ENCODE measurements around the gene VEGFD. TPM values are rescaled to one million over a fixed set of nuclear protein-coding genes. Genes with fewer than 3 reads are reported as not detected.

The VEGFD gene
- total and polyA plus RNA-seq, 4 donors = 6.1 to 31.5 (median 12.8) TPM

- peaks cover 0 to 5% (median 0%) of the 10 kb centered on the region in 4 donors for H3K36me3 ChIP-seq (ENCODE audit: control insufficient read depth in 4 of 4, insufficient read depth in 4 of 4, low read length in 4 of 4)
- TF ChIP-seq CTCF (IDR thresholded peaks at IDR 0.05; ENCODE audit: control extremely low read depth, extremely low read depth) = no peak
- no peak overlapping the region for H3K4me3 ChIP-seq
- peak overlapping the region in 1 of 2 donors; percentile 11 for H3K9ac ChIP-seq (ENCODE audit: insufficient read depth in 1 of 2, low read length in 2 of 2)
- DNase-seq (peak in 2 of 3 donors; percentile 26 to 41), ATAC-seq (ENCODE audit: insufficient read depth, low FRiP score) (no peak)
- H3K27ac ChIP-seq (ENCODE audit: low read depth in 1 of 2, low read length in 1 of 2) = no peak overlapping the region
- H3K4me1 ChIP-seq (ENCODE audit: control insufficient read depth in 5 of 5, insufficient read depth in 5 of 5, low read length in 5 of 5) = no peaks in the 10 kb centered on the region
- H3K9me3 ChIP-seq (ENCODE audit: control insufficient read depth in 4 of 4, insufficient read depth in 3 of 4, low read length in 3 of 4) = no peaks in the 10 kb centered on the region
- H3K27me3 ChIP-seq (ENCODE audit: control insufficient read depth in 3 of 3, insufficient read depth in 3 of 3, low read length in 2 of 3) = peaks cover 0 to 27% (median 18%) of the 10 kb centered on the region in 3 donors
- WGBS, 2 donors = 64 to 73% methylated on average over 7 to 8 of the region's 8 CpGs
Measured at GRCh38 chrX:15350329-15350996, 33.8 kb downstream of the VEGFD start.

- H3K4me1 ChIP-seq (ENCODE audit: control insufficient read depth in 5 of 5, insufficient read depth in 5 of 5, low read length in 5 of 5) = peaks cover 0 to 5% (median 0%) of the 10 kb centered on the region in 5 donors
- peaks cover 0 to 20% (median 16%) of the 10 kb centered on the region in 3 donors for H3K27me3 ChIP-seq (ENCODE audit: control insufficient read depth in 3 of 3, insufficient read depth in 3 of 3, low read length in 2 of 3)
- H3K36me3 ChIP-seq (ENCODE audit: control insufficient read depth in 4 of 4, insufficient read depth in 4 of 4, low read length in 4 of 4) = peaks cover 0 to 5% (median 0%) of the 10 kb centered on the region in 4 donors
- no peak overlapping the region for H3K9ac ChIP-seq (ENCODE audit: insufficient read depth in 1 of 2, low read length in 2 of 2)
- H3K9me3 ChIP-seq (ENCODE audit: control insufficient read depth in 4 of 4, insufficient read depth in 3 of 4, low read length in 3 of 4) = no peaks in the 10 kb centered on the region
- no peak overlapping the region for H3K4me3 ChIP-seq
- H3K27ac ChIP-seq (ENCODE audit: low read depth in 1 of 2, low read length in 1 of 2) = no peak overlapping the region
- DNase-seq = peak; percentile 64 to 90 (median 88)
- peak; percentile 20 for TF ChIP-seq CTCF (IDR thresholded peaks at IDR 0.05; ENCODE audit: control extremely low read depth, extremely low read depth)
- 24 to 26% methylated on average over 2 of the region's 2 CpGs for WGBS, 2 donors
- ATAC-seq (ENCODE audit: insufficient read depth, low FRiP score) = peak; percentile 31
Measured at GRCh38 chrX:15349046-15349445, 35.2 kb downstream of the VEGFD start.

GRCh38 chrX:15345976-15346375, 38.2 kb downstream of the VEGFD start:
- peaks cover 0 to 5% (median 0%) of the 10 kb centered on the region in 4 donors for H3K36me3 ChIP-seq (ENCODE audit: control insufficient read depth in 4 of 4, insufficient read depth in 4 of 4, low read length in 4 of 4)
- no peak for TF ChIP-seq CTCF (IDR thresholded peaks at IDR 0.05; ENCODE audit: control extremely low read depth, extremely low read depth)
- peaks cover 0 to 15% (median 0%) of the 10 kb centered on the region in 5 donors for H3K4me1 ChIP-seq (ENCODE audit: control insufficient read depth in 5 of 5, insufficient read depth in 5 of 5, low read length in 5 of 5)
- H3K9me3 ChIP-seq (ENCODE audit: control insufficient read depth in 4 of 4, insufficient read depth in 3 of 4, low read length in 3 of 4) = no peaks in the 10 kb centered on the region
- DNase-seq = no peak
- ATAC-seq (ENCODE audit: insufficient read depth, low FRiP score) = no peak
- 74 to 93% methylated on average over 3 of the region's 3 CpGs for WGBS, 2 donors
- no peak overlapping the region for H3K4me3 ChIP-seq
- peaks cover 0 to 28% (median 26%) of the 10 kb centered on the region in 3 donors for H3K27me3 ChIP-seq (ENCODE audit: control insufficient read depth in 3 of 3, insufficient read depth in 3 of 3, low read length in 2 of 3)
- no peak overlapping the region for H3K27ac ChIP-seq (ENCODE audit: low read depth in 1 of 2, low read length in 1 of 2)
- H3K9ac ChIP-seq (ENCODE audit: insufficient read depth in 1 of 2, low read length in 2 of 2) = no peak overlapping the region

Data from lung (tissue), 12 donors.